Loucy (cell line): Measurements from ENCODE around the gene NUDT16.

ENCODE experiments used
- H2AFZ ChIP-seq: fragments of 200-600 bp; sonication (generic); 2 replicates; pipeline ENCODE4 v1.6.0; 2016; ENCODE audit warnings: antibody characterized with exemption, mild to moderate bottlenecking, low read length, moderate library complexity
- H3F3A ChIP-seq: fragments of 200-600 bp; 2 replicates; pipeline ENCODE4 v1.6.0; 2016; ENCODE audit warnings: antibody characterized with exemption, low read depth, mild to moderate bottlenecking
- H3K27me3 ChIP-seq: fragments of 200-600 bp; sonication (generic); 2 replicates; pipeline ENCODE4 v1.6.1; 2014; ENCODE audit warnings: low read length, mild to moderate bottlenecking; ENCODE audit not compliant: insufficient read depth, poor library complexity, severe bottlenecking
- H3K36me3 ChIP-seq: fragments of 200-600 bp; sonication (generic); 2 replicates; pipeline ENCODE4 v1.6.1; 2016; ENCODE audit warnings: low read length; ENCODE audit not compliant: insufficient read depth
- H3K4me1 ChIP-seq: fragments of 200-600 bp; sonication (generic); 2 replicates; pipeline ENCODE4 v1.5.1; 2014; ENCODE audit warnings: low read length, mild to moderate bottlenecking; ENCODE audit not compliant: insufficient read depth, poor library complexity, severe bottlenecking
- H3K4me2 ChIP-seq: fragments of 200-600 bp; sonication (generic); 2 replicates; pipeline ENCODE4 v1.6.0; 2014; ENCODE audit warnings: antibody characterized with exemption, low read length, low read depth, mild to moderate bottlenecking; ENCODE audit not compliant: poor library complexity, severe bottlenecking
- H3K4me3 ChIP-seq: fragments of 200-600 bp; sonication (generic); 2 replicates; pipeline ENCODE4 v1.5.1; 2014; ENCODE audit warnings: low read length, mild to moderate bottlenecking, mixed read lengths; ENCODE audit not compliant: poor library complexity, severe bottlenecking
- H3K79me2 ChIP-seq: fragments of 200-600 bp; sonication (generic); 2 replicates; pipeline ENCODE4 v1.6.1; 2014; ENCODE audit warnings: low read length; ENCODE audit not compliant: insufficient read depth
- H3K9ac ChIP-seq: fragments of 200-600 bp; sonication (generic); 2 replicates; pipeline ENCODE4 v1.6.0; 2014; ENCODE audit warnings: mild to moderate bottlenecking, low read depth, low read length, moderate library complexity; ENCODE audit not compliant: poor library complexity, severe bottlenecking
- H3K9me2 ChIP-seq: fragments of 200-600 bp; sonication (generic); replicated peaks from 2 replicates; pipeline ENCODE4 v1.6.1; 2016; ENCODE audit warnings: low read depth, low read length, mixed read lengths
- H3K9me3 ChIP-seq: fragments of 200-600 bp; sonication (generic); 2 replicates; pipeline ENCODE4 v1.6.1; 2014; ENCODE audit warnings: mild to moderate bottlenecking, antibody characterized with exemption, low read length, low read depth; ENCODE audit not compliant: insufficient read depth
- H4K20me1 ChIP-seq: fragments of 200-600 bp; sonication (generic); 2 replicates; pipeline ENCODE4 v1.6.0; 2014; ENCODE audit warnings: antibody characterized with exemption, low read length, mild to moderate bottlenecking; ENCODE audit not compliant: insufficient read depth, poor library complexity, severe bottlenecking
- EZH2phosphoT487 ChIP-seq: fragments of 200-600 bp; IDR thresholded peaks from 2 replicates; pipeline ENCODE4 v1.6.1; 2018; ENCODE audit warnings: antibody characterized with exemption, mild to moderate bottlenecking, moderate library complexity, borderline replicate concordance
- TF ChIP-seq, protein P1 (sequence below): fragments of 200-600 bp; sonication (generic); conservative IDR thresholded peaks from 2 replicates; pipeline ENCODE4 v1.5.1; 2014; ENCODE audit warnings: mild to moderate bottlenecking, antibody characterized with exemption, low read length

The NUDT16 gene

DNA sequence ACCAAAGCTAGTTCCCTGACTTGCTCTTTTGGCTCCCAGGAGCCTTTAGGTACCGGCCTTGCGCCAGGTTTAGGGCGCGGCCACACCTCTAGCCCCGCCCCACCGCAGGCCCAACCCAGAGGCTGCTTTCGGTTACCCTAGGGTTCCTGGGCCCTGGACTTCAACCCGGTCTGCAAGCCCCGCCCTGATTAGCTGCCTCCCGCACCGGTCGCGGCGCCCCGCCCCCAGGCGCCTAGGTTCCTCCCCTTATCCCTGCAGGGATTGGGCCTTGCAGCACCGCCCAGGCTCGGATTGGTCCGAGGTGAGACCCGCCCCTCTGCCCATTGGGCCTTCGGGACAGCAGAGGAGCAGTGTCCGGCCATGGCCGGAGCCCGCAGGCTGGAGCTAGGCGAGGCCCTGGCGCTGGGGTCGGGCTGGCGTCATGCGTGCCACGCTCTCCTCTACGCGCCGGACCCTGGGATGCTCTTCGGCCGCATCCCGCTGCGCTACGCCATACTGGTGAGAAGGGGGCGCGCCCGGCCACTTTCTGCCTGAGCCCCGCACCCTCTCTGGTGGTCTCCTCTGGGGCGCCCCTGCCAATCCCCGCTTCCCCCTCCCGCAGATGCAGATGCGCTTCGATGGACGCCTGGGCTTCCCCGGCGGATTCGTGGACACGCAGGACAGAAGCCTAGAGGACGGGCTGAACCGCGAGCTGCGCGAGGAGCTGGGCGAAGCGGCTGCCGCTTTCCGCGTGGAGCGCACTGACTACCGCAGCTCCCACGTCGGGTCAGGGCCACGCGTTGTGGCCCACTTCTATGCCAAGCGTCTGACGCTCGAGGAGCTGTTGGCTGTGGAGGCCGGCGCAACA is at the start of gene NUDT16:
NUDT16 (plus strand) TSS at position 330 of the 847 bp plus-strand sequence; CDS start at position 361, 31 bp downstream.
- Histone ChIP-seq H3F3A (no peaks in the 10 kb centered on the region), H3K4me1 (no peaks in the 10 kb centered on the region), H3K4me3 (no peak within 1 kb of the TSS), H2AFZ (no peak within 1 kb of the TSS), H3K9me3 (no peaks in the 10 kb centered on the region), H3K79me2 (no peaks in the 10 kb centered on the region), H3K36me3 (no peaks in the 10 kb centered on the region), H3K9ac (no peak within 1 kb of the TSS), H3K27me3 (no peaks in the 10 kb centered on the region), H3K9me2 (no peaks in the 10 kb centered on the region), H4K20me1 (no peaks in the 10 kb centered on the region), H3K4me2 (no peak within 1 kb of the TSS)
- TF ChIP-seq, protein P1, sequence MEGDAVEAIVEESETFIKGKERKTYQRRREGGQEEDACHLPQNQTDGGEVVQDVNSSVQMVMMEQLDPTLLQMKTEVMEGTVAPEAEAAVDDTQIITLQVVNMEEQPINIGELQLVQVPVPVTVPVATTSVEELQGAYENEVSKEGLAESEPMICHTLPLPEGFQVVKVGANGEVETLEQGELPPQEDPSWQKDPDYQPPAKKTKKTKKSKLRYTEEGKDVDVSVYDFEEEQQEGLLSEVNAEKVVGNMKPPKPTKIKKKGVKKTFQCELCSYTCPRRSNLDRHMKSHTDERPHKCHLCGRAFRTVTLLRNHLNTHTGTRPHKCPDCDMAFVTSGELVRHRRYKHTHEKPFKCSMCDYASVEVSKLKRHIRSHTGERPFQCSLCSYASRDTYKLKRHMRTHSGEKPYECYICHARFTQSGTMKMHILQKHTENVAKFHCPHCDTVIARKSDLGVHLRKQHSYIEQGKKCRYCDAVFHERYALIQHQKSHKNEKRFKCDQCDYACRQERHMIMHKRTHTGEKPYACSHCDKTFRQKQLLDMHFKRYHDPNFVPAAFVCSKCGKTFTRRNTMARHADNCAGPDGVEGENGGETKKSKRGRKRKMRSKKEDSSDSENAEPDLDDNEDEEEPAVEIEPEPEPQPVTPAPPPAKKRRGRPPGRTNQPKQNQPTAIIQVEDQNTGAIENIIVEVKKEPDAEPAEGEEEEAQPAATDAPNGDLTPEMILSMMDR: no peak
- TF ChIP-seq EZH2phosphoT487: no peak

GRCh38 chr3:131338948-131339640 is 42.5 kb upstream of the NUDT16 start:
- H3K4me2 ChIP-seq: no peak overlapping the region
- H3K4me3 ChIP-seq: no peak overlapping the region
- H2AFZ ChIP-seq: no peak overlapping the region
- H3K9me2 ChIP-seq: no peaks in the 10 kb centered on the region
- no peak for TF ChIP-seq EZH2phosphoT487
- TF ChIP-seq, protein P1: no peak
- no peaks in the 10 kb centered on the region for H3K9me3 ChIP-seq
- no peaks in the 10 kb centered on the region for H3K36me3 ChIP-seq
- no peaks in the 10 kb centered on the region for H3K79me2 ChIP-seq
- H3K9ac ChIP-seq: no peak overlapping the region
- no peaks in the 10 kb centered on the region for H3K4me1 ChIP-seq
- no peaks in the 10 kb centered on the region for H3F3A ChIP-seq
- H3K27me3 ChIP-seq: no peaks in the 10 kb centered on the region
- H4K20me1 ChIP-seq: no peaks in the 10 kb centered on the region

DNA sequence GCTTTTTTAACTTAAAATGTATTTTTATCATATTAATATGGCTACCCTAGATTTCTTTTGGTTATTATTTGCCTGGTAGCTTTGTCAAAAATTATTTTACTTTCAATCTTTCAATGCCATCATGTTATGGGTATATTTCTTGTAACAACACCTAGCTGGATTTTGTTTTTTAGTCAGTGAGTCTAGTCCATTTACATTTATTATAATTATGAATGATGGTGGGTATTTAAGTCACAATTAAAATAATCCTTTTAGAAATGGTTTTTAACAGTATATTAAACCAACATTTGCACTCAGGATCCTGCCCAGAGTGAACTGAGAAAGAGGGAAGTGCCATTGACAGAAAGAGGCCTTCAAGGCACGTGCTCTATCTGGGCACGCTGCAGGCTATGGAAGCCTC is 39.8 kb upstream of the NUDT16 start:
- no peak overlapping the region for H2AFZ ChIP-seq
- TF ChIP-seq, protein P1: no peak
- no peak for TF ChIP-seq EZH2phosphoT487
- no peaks in the 10 kb centered on the region for H3K9me3 ChIP-seq
- no peaks in the 10 kb centered on the region for H3K27me3 ChIP-seq
- no peaks in the 10 kb centered on the region for H3F3A ChIP-seq
- H3K36me3 ChIP-seq: no peaks in the 10 kb centered on the region
- H4K20me1 ChIP-seq: no peaks in the 10 kb centered on the region
- no peak overlapping the region for H3K4me2 ChIP-seq
- H3K4me3 ChIP-seq: no peak overlapping the region
- no peaks in the 10 kb centered on the region for H3K79me2 ChIP-seq
- no peaks in the 10 kb centered on the region for H3K9me2 ChIP-seq
- no peaks in the 10 kb centered on the region for H3K4me1 ChIP-seq
- H3K9ac ChIP-seq: no peak overlapping the region
